Thyroid gland (tissue), 4 donors: ENCODE results near the gene PRPS1L1. TPM values are rescaled to one million over a fixed set of nuclear protein-coding genes. Genes with fewer than 3 reads are reported as not detected.

Experiments
- DNase-seq, 2 donors: peaks; one replicate each; pipeline ENCODE4 v3.0.0-alpha.2; 2019
- H3K27ac ChIP-seq, 3 donors: fragments of 200-600 bp; sonication (generic); 1 replicate in 2 of 3; 2 replicates in 1 of 3; pipeline ENCODE4 v1.5.1; 2016 to 2019; ENCODE audit warnings: mild to moderate bottlenecking in 1 of 3, moderate library complexity in 1 of 3
- H3K27me3 ChIP-seq: fragments of 200-600 bp; sonication (generic); one replicate; pipeline ENCODE4 v1.5.1; 2019
- H3K36me3 ChIP-seq, 2 donors: fragments of 200-600 bp; sonication (generic); one replicate each; pipeline ENCODE4 v1.5.1; 2016 to 2019
- H3K4me1 ChIP-seq, 2 donors: fragments of 200-600 bp; sonication (generic); one replicate each; pipeline ENCODE4 v1.5.1; 2017 to 2019
- H3K4me3 ChIP-seq, 3 donors: fragments of 200-600 bp; sonication (generic); replicated peaks in 1 of 3; 1 replicate in 2 of 3; 2 replicates in 1 of 3; pipeline ENCODE4 v1.5.1; 2016; ENCODE audit warnings: mild to moderate bottlenecking in 1 of 3
- H3K9me3 ChIP-seq: fragments of 200-600 bp; sonication (generic); one replicate; pipeline ENCODE4 v1.5.1; 2017
- CTCF ChIP-seq, 6 experiments: fragments of 200-600 bp in 3 of 6; fragments of 450-650 bp in 3 of 6; sonication (generic) in 3 of 6; IDR thresholded peaks; one replicate each; pipeline ENCODE4 v1.5.1; 2016 to 2019; ENCODE audit warnings: antibody characterized with exemption in 6 of 6, mild to moderate bottlenecking in 2 of 6, inconsistent platforms in 1 of 6, moderate library complexity in 1 of 6
- POLR2A ChIP-seq, 2 donors: fragments of 450-650 bp; IDR thresholded peaks; one replicate each; pipeline ENCODE4 v1.6.1; 2017; ENCODE audit warnings: antibody characterized with exemption in 2 of 2, mild to moderate bottlenecking in 2 of 2, moderate library complexity in 1 of 2
- WGBS, 2 donors: methylation state at CpG; one replicate each; pipeline ENCODE4 v1.1.5; 2017; 5-methylcytosine and 5-hydroxymethylcytosine counted together
- intact Hi-C: fragments of 100-400 bp; cut with DNase I; formaldehyde crosslinking; loops from one replicate; pipeline ENCODE4 v1.15.1; 2023
- total RNA-seq, 4 donors: library from RNA; depleted of rRNA; stranded (reverse); fragments of >200 nt; gene quantifications; one replicate each; pipeline ENCODE4 v1.2.3, GENCODE V29; 2016

The PRPS1L1 gene
- total RNA-seq, 4 donors from 2014 or later, result not detected

- WGBS, 2 donors, result 75 to 80% methylated on average over 4 of the region's 4 CpGs
- intact Hi-C loops, result no loop called here
These were observed 31.5 kb upstream of the PRPS1L1 start for GRCh38 chr7:18059171-18059570.

GRCh38 chr7:18053941-18054340 lies 26.3 kb upstream of the PRPS1L1 start:
- Histone ChIP-seq H3K4me3 (no peak overlapping the region), H3K27me3 (no peaks in the 10 kb centered on the region), H3K27ac (no peak overlapping the region), H3K36me3 (no peaks in the 10 kb centered on the region), H3K4me1 (no peaks in the 10 kb centered on the region), H3K9me3 (no peaks in the 10 kb centered on the region)
- intact Hi-C loops, result no loop called here
- no peak for DNase-seq
- WGBS, 2 donors, result 89 to 92% methylated on average over 2 of the region's 2 CpGs
- no peak for TF ChIP-seq POLR2A (IDR thresholded peaks at IDR 0.05)
- no peak for TF ChIP-seq CTCF (IDR thresholded peaks at IDR 0.05)

More at GRCh38 chr7:18059171-18059570, 31.5 kb upstream of the PRPS1L1 start:
- Histone ChIP-seq H3K36me3 (no peaks in the 10 kb centered on the region), H3K4me3 (no peak overlapping the region), H3K27me3 (no peaks in the 10 kb centered on the region), H3K9me3 (no peaks in the 10 kb centered on the region), H3K27ac (no peak overlapping the region), H3K4me1 (no peaks in the 10 kb centered on the region)
- no peak for TF ChIP-seq CTCF (IDR thresholded peaks at IDR 0.05)
- TF ChIP-seq POLR2A (IDR thresholded peaks at IDR 0.05), result no peak
- DNase-seq, result no peak

- no peaks in the 10 kb centered on the region for H3K4me1 ChIP-seq
- TF ChIP-seq POLR2A (IDR thresholded peaks at IDR 0.05), result no peak
- no peak for TF ChIP-seq CTCF (IDR thresholded peaks at IDR 0.05)
- H3K36me3 ChIP-seq, result no peaks in the 10 kb centered on the region
- H3K27me3 ChIP-seq, result no peaks in the 10 kb centered on the region
- WGBS, 2 donors, result 61 to 64% methylated on average over 2 of the region's 2 CpGs
- no peak for DNase-seq
- H3K27ac ChIP-seq, result no peak overlapping the region
- no peak overlapping the region for H3K4me3 ChIP-seq
- intact Hi-C loops, result no loop called here
- no peaks in the 10 kb centered on the region for H3K9me3 ChIP-seq
These were observed 25.7 kb upstream of the PRPS1L1 start for GRCh38 chr7:18053177-18053928.

- no peak for TF ChIP-seq CTCF (IDR thresholded peaks at IDR 0.05)
- TF ChIP-seq POLR2A (IDR thresholded peaks at IDR 0.05), result no peak
- intact Hi-C loops, result no loop called here
- Histone ChIP-seq H3K4me3 (no peak overlapping the region), H3K36me3 (no peaks in the 10 kb centered on the region), H3K4me1 (no peaks in the 10 kb centered on the region), H3K9me3 (no peaks in the 10 kb centered on the region), H3K27ac (no peak overlapping the region), H3K27me3 (no peaks in the 10 kb centered on the region)
- WGBS, 2 donors, result 87 to 94% methylated on average over 4 of the region's 4 CpGs
- no peak for DNase-seq
These were observed 21.6 kb upstream of the PRPS1L1 start for GRCh38 chr7:18049262-18049661.

GRCh38 chr7:18046601-18047000 lies 19.0 kb upstream of the PRPS1L1 start:
- H3K4me1 ChIP-seq, result no peaks in the 10 kb centered on the region
- intact Hi-C loops, result no loop called here
- no peaks in the 10 kb centered on the region for H3K36me3 ChIP-seq
- 56 to 61% methylated on average over 1 of the region's 1 CpG for WGBS, 2 donors
- no peaks in the 10 kb centered on the region for H3K9me3 ChIP-seq
- TF ChIP-seq POLR2A (IDR thresholded peaks at IDR 0.05) (no peak), CTCF (IDR thresholded peaks at IDR 0.05) (no peak)
- H3K4me3 ChIP-seq, result no peak overlapping the region
- no peak overlapping the region for H3K27ac ChIP-seq
- DNase-seq, result no peak
- no peaks in the 10 kb centered on the region for H3K27me3 ChIP-seq
